VCaP (cell line): ENCODE measurements around the gene GSG1.
A peak's percentile ranks its signal among the peaks of the same experiment; 100 is the strongest.

Experiments
- H3K27ac ChIP-seq: fragments of 450-650 bp; 2 replicates; pipeline ENCODE4 v1.5.1; 2017
- CTCF ChIP-seq: fragments of 450-650 bp; conservative IDR thresholded peaks from 2 replicates; pipeline ENCODE4 v1.5.1; 2017; ENCODE audit warnings: mild to moderate bottlenecking, moderate library complexity

The GSG1 gene

GRCh38 chr12:13052421-13052820 is 51.0 kb downstream of the GSG1 start:
- TF ChIP-seq CTCF: no peak
- H3K27ac ChIP-seq: peak overlapping the region; percentile 85

GRCh38 chr12:13049816-13050215 is 53.7 kb downstream of the GSG1 start:
- TF ChIP-seq CTCF: no peak
- H3K27ac ChIP-seq: peak overlapping the region; percentile 85

GRCh38 chr12:13046964-13047363 is 56.5 kb downstream of the GSG1 start:
- TF ChIP-seq CTCF: no peak
- peak overlapping the region; percentile 85 for H3K27ac ChIP-seq

- no peak for TF ChIP-seq CTCF
- peak overlapping the region; percentile 85 for H3K27ac ChIP-seq
These were observed 57.7 kb downstream of the GSG1 start for GRCh38 chr12:13045816-13046215.

- TF ChIP-seq CTCF: no peak
- H3K27ac ChIP-seq: peak overlapping the region; percentile 85
These were observed 58.6 kb downstream of the GSG1 start for GRCh38 chr12:13044906-13045299.

GRCh38 chr12:13044002-13044905 is 59.2 kb downstream of the GSG1 start, which contains the start of gene FAM234B:
Gene FAM234B (plus strand): TSS chr12:13044381. CDS start chr12:13044404, 23 bp downstream.
- peak; percentile 55 for TF ChIP-seq CTCF
- peak within 1 kb of the TSS; percentile 85 for H3K27ac ChIP-seq

GRCh38 chr12:13042666-13043230 is 60.7 kb downstream of the GSG1 start:
- no peak for TF ChIP-seq CTCF
- no peak overlapping the region for H3K27ac ChIP-seq
